Coronary artery (tissue), 2 donors: Measurements from ENCODE around the gene RAB15.

Source experiments
- DNase-seq: peaks from one replicate; pipeline ENCODE4 v3.0.0-alpha.2; 2017; ENCODE audit warnings: low spot score
- H3K27ac ChIP-seq, 2 donors: fragments of 200-600 bp; sonication (generic); one replicate each; pipeline ENCODE4 v1.5.1; 2016 to 2019
- H3K4me3 ChIP-seq: fragments of 200-600 bp; sonication (generic); 2 replicates; pipeline ENCODE4 v1.5.1; 2016; ENCODE audit warnings: mild to moderate bottlenecking, moderate library complexity
- CTCF ChIP-seq: fragments of 200-600 bp; sonication (generic); IDR thresholded peaks from one replicate; pipeline ENCODE4 v1.5.1; 2019; ENCODE audit warnings: antibody characterized with exemption

RAB15 gene

GRCh38 chr14:64979336-64980074 is 7.4 kb upstream of the RAB15 start:
- no peak overlapping the region for H3K27ac ChIP-seq
- no peak overlapping the region for H3K4me3 ChIP-seq
- no peak for TF ChIP-seq CTCF
- DNase-seq = no peak

DNA sequence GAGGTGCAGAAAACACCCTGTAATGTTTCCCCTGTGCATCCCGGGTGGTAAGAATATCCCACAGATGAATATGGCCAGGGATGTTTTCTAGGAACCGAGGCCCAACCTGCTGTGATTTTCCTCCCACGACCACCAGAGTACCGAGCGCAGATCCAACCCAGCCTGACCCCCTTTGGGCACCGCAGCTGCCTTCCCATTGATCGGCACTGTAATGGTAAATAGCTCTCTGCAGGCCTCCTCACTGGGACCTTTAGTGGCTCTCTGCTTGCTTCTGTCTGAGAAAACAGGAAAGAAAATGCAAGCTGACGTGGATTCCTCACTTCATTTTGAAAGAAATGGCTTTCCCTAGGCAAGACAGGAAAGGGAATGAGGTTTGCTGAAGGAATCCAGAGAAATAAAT is 2.4 kb upstream of the RAB15 start:
- Histone ChIP-seq H3K27ac (no peak overlapping the region), H3K4me3 (no peak overlapping the region)
- no peak for TF ChIP-seq CTCF
- peak; percentile 17 for DNase-seq

GRCh38 chr14:64973826-64974225 is 1.7 kb upstream of the RAB15 start:
- Histone ChIP-seq H3K27ac (no peak overlapping the region), H3K4me3 (no peak overlapping the region)
- DNase-seq = peak; percentile 29
- TF ChIP-seq CTCF = no peak

- H3K4me3 ChIP-seq = no peak overlapping the region
- DNase-seq = peak; percentile 17
- TF ChIP-seq CTCF = no peak
These were observed 898 bp upstream of the RAB15 start for GRCh38 chr14:64973026-64973442.

DNA sequence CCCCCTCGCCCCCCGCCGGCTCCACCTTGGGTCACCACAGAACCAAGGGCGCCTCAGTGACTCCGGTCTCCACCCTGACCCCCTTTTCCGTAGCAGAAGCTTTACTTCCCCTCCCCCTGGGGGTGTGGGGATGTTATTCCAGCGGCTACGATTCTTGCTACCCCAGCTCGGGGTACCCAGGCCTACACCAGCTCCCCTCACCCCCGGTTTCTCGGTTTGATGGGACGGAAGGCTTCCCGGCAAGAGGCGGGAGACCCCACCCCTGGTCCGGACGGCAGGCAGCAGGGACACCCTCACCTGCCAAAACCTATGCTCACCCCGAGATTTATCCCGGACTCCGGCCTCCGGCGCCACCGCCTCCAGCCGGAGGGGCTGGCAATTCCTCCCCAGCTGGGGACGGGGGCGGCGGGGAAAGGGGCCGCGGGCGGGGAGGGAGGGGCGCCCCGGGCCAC is 619 bp downstream of the RAB15 start:
- peak overlapping the region in 1 of 2 donors; percentile 15 for H3K27ac ChIP-seq

More at GRCh38 chr14:64973026-64973442, 898 bp upstream of the RAB15 start:
- H3K27ac ChIP-seq = no peak overlapping the region

GRCh38 chr14:64970776-64971477 is 1.2 kb downstream of the RAB15 start:
- Histone ChIP-seq H3K27ac (peak overlapping the region in 1 of 2 donors; percentile 18), H3K4me3 (peak overlapping the region; percentile 86)
- no peak for DNase-seq

More for the DNA sequence above, 619 bp downstream of the RAB15 start:
- TF ChIP-seq CTCF = no peak
- H3K4me3 ChIP-seq = peak overlapping the region; percentile 86
- DNase-seq = no peak

More at GRCh38 chr14:64970776-64971477, 1.2 kb downstream of the RAB15 start:
- no peak for TF ChIP-seq CTCF
